Measurements from ENCODE around the gene SLIT3. TPM values are rescaled to one million over a fixed set of nuclear protein-coding genes. Genes with fewer than 3 reads are reported as not detected.

The SLIT3 gene
- polyA plus RNA-seq, 4 donors = 44.8 to 57.0 (median 49.6) TPM

GRCh38 chr5:168820874-168821273 lies 480.1 kb downstream of the SLIT3 start:
- DNase-seq (ENCODE audit: low read depth in 4 of 4, low spot score in 2 of 4) = no peak

- no peak for DNase-seq (ENCODE audit: low read depth in 4 of 4, low spot score in 2 of 4)
These were observed 481.8 kb downstream of the SLIT3 start for GRCh38 chr5:168819004-168819621.

- no peak for DNase-seq (ENCODE audit: low read depth in 4 of 4, low spot score in 2 of 4)
These were observed 482.4 kb downstream of the SLIT3 start for GRCh38 chr5:168818558-168818957.

GRCh38 chr5:168817591-168817990 lies 483.3 kb downstream of the SLIT3 start:
- DNase-seq (ENCODE audit: low read depth in 4 of 4, low spot score in 2 of 4) = no peak

GRCh38 chr5:168816661-168817060 lies 484.3 kb downstream of the SLIT3 start:
- no peak for DNase-seq (ENCODE audit: low read depth in 4 of 4, low spot score in 2 of 4)

GRCh38 chr5:168813184-168813968 lies 487.6 kb downstream of the SLIT3 start:
- no peak for DNase-seq (ENCODE audit: low read depth in 4 of 4, low spot score in 2 of 4)

- DNase-seq (ENCODE audit: low read depth in 4 of 4, low spot score in 2 of 4) = no peak
These were observed 490.3 kb downstream of the SLIT3 start for GRCh38 chr5:168810641-168811040.

GRCh38 chr5:168809218-168809617 lies 491.7 kb downstream of the SLIT3 start:
- no peak for DNase-seq (ENCODE audit: low read depth in 4 of 4, low spot score in 2 of 4)

GRCh38 chr5:168808051-168808616 lies 492.8 kb downstream of the SLIT3 start:
- DNase-seq (ENCODE audit: low read depth in 4 of 4, low spot score in 2 of 4) = no peak

- DNase-seq (ENCODE audit: low read depth in 4 of 4, low spot score in 2 of 4) = no peak
These were observed 493.7 kb downstream of the SLIT3 start for GRCh38 chr5:168807287-168807686.

- no peak for DNase-seq (ENCODE audit: low read depth in 4 of 4, low spot score in 2 of 4)
These were observed 497.4 kb downstream of the SLIT3 start for GRCh38 chr5:168803541-168803940.

GRCh38 chr5:168802337-168802736 lies 498.6 kb downstream of the SLIT3 start:
- no peak for DNase-seq (ENCODE audit: low read depth in 4 of 4, low spot score in 2 of 4)

GRCh38 chr5:168801567-168801966 lies 499.4 kb downstream of the SLIT3 start:
- no peak for DNase-seq (ENCODE audit: low read depth in 4 of 4, low spot score in 2 of 4)

GRCh38 chr5:168800701-168801100 lies 500.2 kb downstream of the SLIT3 start:
- no peak for DNase-seq (ENCODE audit: low read depth in 4 of 4, low spot score in 2 of 4)

GRCh38 chr5:168798065-168799023 lies 502.6 kb downstream of the SLIT3 start:
- DNase-seq (ENCODE audit: low read depth in 4 of 4, low spot score in 2 of 4) = no peak

- DNase-seq (ENCODE audit: low read depth in 4 of 4, low spot score in 2 of 4) = no peak
These were observed 504.1 kb downstream of the SLIT3 start for GRCh38 chr5:168796593-168797580.

GRCh38 chr5:168796000-168796399 lies 504.9 kb downstream of the SLIT3 start:
- DNase-seq (ENCODE audit: low read depth in 4 of 4, low spot score in 2 of 4) = no peak

- peak in 2 of 4 donors; percentile 19 to 40 for DNase-seq (ENCODE audit: low read depth in 4 of 4, low spot score in 2 of 4)
These were observed 506.8 kb downstream of the SLIT3 start for GRCh38 chr5:168793841-168794837.
